A673 (cell line): ENCODE measurements around the gene ARL4D. TPM values are rescaled to one million over a fixed set of nuclear protein-coding genes. Genes with fewer than 3 reads are reported as not detected.

Experiments used
- BruUV-seq: library from RNA; stranded (reverse); fragments of 400-500 nt; replicated peaks from 2 replicates; lab custom pipeline; 2021; lab: Mats Ljungman, UMichigan
- CTCF ChIA-PET: fragments of 300-600 bp; sonication (Branson Sonifier 250); formaldehyde crosslinking; loops from one replicate; lab custom pipeline; 2022; ENCODE audit warnings: antibody characterized with exemption; lab: Charles Lee
- POLR2A ChIA-PET: fragments of 300-600 bp; sonication (Branson Sonifier 250); formaldehyde crosslinking; loops from one replicate; lab custom pipeline; 2022; ENCODE audit warnings: antibody characterized with exemption; ENCODE audit not compliant: low non-redundant PET; lab: Charles Lee
- DNase-seq: peaks from one replicate; pipeline ENCODE4 v3.0.0-alpha.2; 2015; ENCODE audit warnings: low spot score
- H3K27ac ChIP-seq: fragments of 200-600 bp; sonication (generic); 2 replicates; pipeline ENCODE4 v1.5.1; 2016; ENCODE audit warnings: mixed run types, low read depth, mild to moderate bottlenecking, mixed read lengths, antibody characterized with exemption, low read length; ENCODE audit not compliant: poor library complexity, severe bottlenecking
- H3K27me3 ChIP-seq: fragments of 200-600 bp; sonication (generic); replicated peaks from 2 replicates; pipeline ENCODE4 v1.6.1; 2017; ENCODE audit warnings: mixed run types, low read depth, mild to moderate bottlenecking, mixed read lengths, antibody characterized with exemption, low read length; ENCODE audit not compliant: insufficient read depth, poor library complexity
- H3K36me3 ChIP-seq: fragments of 200-600 bp; sonication (generic); 2 replicates; pipeline ENCODE4 v1.6.1; 2016; ENCODE audit warnings: mixed run types, mild to moderate bottlenecking, mixed read lengths, antibody characterized with exemption, low read length; ENCODE audit not compliant: insufficient read depth, poor library complexity, severe bottlenecking
- H3K4me1 ChIP-seq: fragments of 200-600 bp; sonication (generic); 2 replicates; pipeline ENCODE4 v1.6.1; 2017; ENCODE audit warnings: mixed run types, mild to moderate bottlenecking, mixed read lengths, antibody characterized with exemption, low read length; ENCODE audit not compliant: insufficient read depth, poor library complexity, severe bottlenecking
- H3K4me3 ChIP-seq: fragments of 200-600 bp; sonication (generic); 2 replicates; pipeline ENCODE4 v1.5.1; 2016; ENCODE audit warnings: low read depth, mixed run types, mild to moderate bottlenecking, mixed read lengths, low read length; ENCODE audit not compliant: poor library complexity, severe bottlenecking
- H3K9me3 ChIP-seq: fragments of 200-600 bp; sonication (generic); 2 replicates; pipeline ENCODE4 v1.6.1; 2016; ENCODE audit warnings: mixed run types, low read depth, mild to moderate bottlenecking, mixed read lengths, antibody characterized with exemption, low read length; ENCODE audit not compliant: poor library complexity, severe bottlenecking
- EZH2 ChIP-seq: fragments of 200-600 bp; sonication (generic); IDR thresholded peaks from 2 replicates; pipeline ENCODE4 v1.6.1; 2017; ENCODE audit warnings: borderline replicate concordance, low read depth, mild to moderate bottlenecking, mixed read lengths, antibody characterized with exemption, low read length; ENCODE audit not compliant: poor library complexity, severe bottlenecking
- intact Hi-C: fragments of 100-400 bp; cut with micrococcal nuclease; formaldehyde crosslinking; loops from one replicate; pipeline ENCODE4 v1.10.0; 2022; ENCODE audit not compliant: unreplicated experiment
- total RNA-seq: library from RNA; stranded (reverse); gene quantifications from 2 replicates; pipeline ENCODE4 v1.2.3, GENCODE V29; 2021
- TF ChIP-seq, protein P1 (sequence below): fragments of 300-800, 200-600 bp; sonication (generic); conservative IDR thresholded peaks from 2 replicates; pipeline ENCODE4 v1.5.1; 2017; ENCODE audit warnings: low read depth, mild to moderate bottlenecking, antibody characterized with exemption, low read length, moderate library complexity, mixed read lengths

ARL4D gene
- total RNA-seq, 1 experiment from 2014 or later = 4.3 TPM

DNA sequence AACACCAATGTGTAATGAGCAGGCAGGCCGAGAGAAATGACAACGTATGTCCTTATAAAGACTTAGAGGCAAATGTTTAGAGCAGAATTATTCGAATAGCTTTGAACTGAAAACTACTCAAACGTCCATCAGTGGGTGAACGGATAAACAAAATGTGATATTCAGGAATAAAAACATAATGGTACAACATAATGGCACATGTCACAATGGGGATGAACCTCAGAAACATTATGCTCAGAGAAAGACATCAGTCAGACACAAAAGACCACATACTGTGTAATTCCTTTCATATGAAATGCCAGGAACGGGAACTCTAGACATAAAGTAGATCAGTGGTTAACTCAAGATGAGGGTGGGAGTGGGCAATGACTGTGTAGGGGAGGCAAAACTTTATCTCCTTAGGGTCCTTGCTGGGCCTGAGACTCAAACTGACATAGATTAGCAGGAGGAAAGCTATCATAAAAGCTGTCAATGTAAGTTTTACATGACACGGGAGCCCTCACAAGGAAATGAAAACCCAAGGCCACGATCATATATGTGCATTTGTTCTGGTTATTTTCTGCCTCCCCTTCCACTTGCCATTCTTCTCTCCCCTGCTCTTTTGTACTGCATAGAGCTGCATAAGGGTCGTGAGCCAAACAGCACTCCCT is 14.8 kb upstream of the ARL4D start:
- H3K27me3 ChIP-seq = no peaks in the 10 kb centered on the region
- no peaks in the 10 kb centered on the region for H3K9me3 ChIP-seq
- BruUV-seq = no TSS peak
- DNase-seq = no peak
- POLR2A ChIA-PET = no interaction called here
- H3K27ac ChIP-seq = no peak overlapping the region
- TF ChIP-seq EZH2 = no peak
- TF ChIP-seq, protein P1, sequence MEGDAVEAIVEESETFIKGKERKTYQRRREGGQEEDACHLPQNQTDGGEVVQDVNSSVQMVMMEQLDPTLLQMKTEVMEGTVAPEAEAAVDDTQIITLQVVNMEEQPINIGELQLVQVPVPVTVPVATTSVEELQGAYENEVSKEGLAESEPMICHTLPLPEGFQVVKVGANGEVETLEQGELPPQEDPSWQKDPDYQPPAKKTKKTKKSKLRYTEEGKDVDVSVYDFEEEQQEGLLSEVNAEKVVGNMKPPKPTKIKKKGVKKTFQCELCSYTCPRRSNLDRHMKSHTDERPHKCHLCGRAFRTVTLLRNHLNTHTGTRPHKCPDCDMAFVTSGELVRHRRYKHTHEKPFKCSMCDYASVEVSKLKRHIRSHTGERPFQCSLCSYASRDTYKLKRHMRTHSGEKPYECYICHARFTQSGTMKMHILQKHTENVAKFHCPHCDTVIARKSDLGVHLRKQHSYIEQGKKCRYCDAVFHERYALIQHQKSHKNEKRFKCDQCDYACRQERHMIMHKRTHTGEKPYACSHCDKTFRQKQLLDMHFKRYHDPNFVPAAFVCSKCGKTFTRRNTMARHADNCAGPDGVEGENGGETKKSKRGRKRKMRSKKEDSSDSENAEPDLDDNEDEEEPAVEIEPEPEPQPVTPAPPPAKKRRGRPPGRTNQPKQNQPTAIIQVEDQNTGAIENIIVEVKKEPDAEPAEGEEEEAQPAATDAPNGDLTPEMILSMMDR = no peak
- no peaks in the 10 kb centered on the region for H3K4me1 ChIP-seq
- no peak overlapping the region for H3K4me3 ChIP-seq
- H3K36me3 ChIP-seq = no peaks in the 10 kb centered on the region
- CTCF ChIA-PET = no interaction called here
- intact Hi-C loops = no loop called here

DNA sequence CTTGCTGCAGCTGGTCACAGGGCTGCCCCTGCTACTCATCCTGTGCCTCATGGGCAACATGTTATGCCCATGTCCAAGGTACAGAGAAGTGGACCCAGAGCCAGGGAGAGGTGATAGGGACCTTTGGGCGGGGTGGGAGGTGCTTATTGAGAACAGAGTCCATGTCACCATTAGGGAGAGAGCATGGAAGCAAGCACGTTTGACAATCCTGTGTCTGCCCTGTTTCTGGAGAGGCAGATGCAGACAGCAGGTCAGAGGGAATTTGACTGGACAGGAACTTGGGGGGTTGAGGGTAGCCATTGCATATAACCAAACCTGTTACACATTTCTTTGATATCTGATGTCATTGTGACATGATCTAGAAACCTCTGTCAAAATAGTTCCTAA is 14.3 kb upstream of the ARL4D start:
- H3K9me3 ChIP-seq = no peaks in the 10 kb centered on the region
- no peak for TF ChIP-seq EZH2
- TF ChIP-seq, protein P1 = no peak
- DNase-seq = no peak
- no peaks in the 10 kb centered on the region for H3K4me1 ChIP-seq
- no peaks in the 10 kb centered on the region for H3K27me3 ChIP-seq
- BruUV-seq = no TSS peak
- H3K27ac ChIP-seq = no peak overlapping the region
- H3K36me3 ChIP-seq = no peaks in the 10 kb centered on the region
- intact Hi-C loops = no loop called here
- no peak overlapping the region for H3K4me3 ChIP-seq
- ChIA-PET CTCF (no interaction called here), POLR2A (no interaction called here)

DNA sequence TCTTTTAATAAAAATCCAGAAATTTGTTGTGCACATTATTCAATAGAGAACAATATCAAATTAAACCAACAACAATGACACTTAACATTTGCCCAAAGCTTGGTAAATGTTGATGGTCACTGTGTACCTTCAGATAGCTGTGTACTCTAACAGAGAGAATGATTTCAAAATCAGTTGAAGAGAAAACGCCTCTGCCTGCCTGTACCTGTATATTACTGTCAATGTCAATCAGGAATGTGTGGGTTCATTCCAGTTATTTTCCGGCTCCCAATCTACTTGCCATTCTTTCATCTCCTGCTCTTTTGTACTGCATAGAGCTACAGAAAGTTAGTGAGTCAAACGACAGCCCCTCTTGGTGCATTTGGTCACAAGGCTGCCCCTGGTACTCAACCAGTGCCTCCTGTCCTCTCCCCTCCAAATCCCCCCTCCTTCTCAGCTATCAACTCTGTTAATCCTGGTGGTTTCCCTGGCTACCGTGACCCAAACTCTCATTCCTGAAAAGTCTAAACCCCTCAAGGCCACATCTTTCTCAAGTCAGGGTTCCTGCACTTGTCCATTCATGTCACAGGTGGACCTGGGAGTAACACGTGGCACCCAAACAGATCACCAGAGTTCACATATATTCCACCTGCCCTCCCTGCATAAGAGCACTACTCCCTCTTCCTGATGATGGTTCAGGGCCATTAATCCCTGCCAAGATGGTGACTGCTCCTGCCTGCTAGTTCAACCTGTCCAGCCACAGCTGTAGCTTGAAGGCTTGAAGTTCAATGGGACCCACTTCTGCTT is 13.6 kb upstream of the ARL4D start:
- no TSS peak for BruUV-seq
- no peak for TF ChIP-seq EZH2
- TF ChIP-seq, protein P1 = no peak
- Histone ChIP-seq H3K27ac (no peak overlapping the region), H3K4me3 (no peak overlapping the region), H3K9me3 (no peaks in the 10 kb centered on the region), H3K36me3 (no peaks in the 10 kb centered on the region), H3K27me3 (no peaks in the 10 kb centered on the region), H3K4me1 (no peaks in the 10 kb centered on the region)
- ChIA-PET POLR2A (no interaction called here), CTCF (no interaction called here)
- intact Hi-C loops = no loop called here
- DNase-seq = no peak
